Mesodermal cell (in vitro differentiated cells): ENCODE data around the gene SSRP1. TPM values are rescaled to one million over a fixed set of nuclear protein-coding genes. Genes with fewer than 3 reads are reported as not detected.

ENCODE experiments used
- H3K27ac ChIP-seq: 2 replicates; pipeline ENCODE4 v1.7.0; 2013; ENCODE audit warnings: mild to moderate bottlenecking, low read depth, low read length, moderate library complexity; ENCODE audit not compliant: severe bottlenecking
- H3K36me3 ChIP-seq: 2 replicates; pipeline ENCODE4 v1.7.1; 2013; ENCODE audit warnings: mild to moderate bottlenecking, low read length, moderate library complexity; ENCODE audit not compliant: control insufficient read depth, insufficient read depth
- H3K4me1 ChIP-seq: one replicate; pipeline ENCODE4 v1.7.1; 2013; ENCODE audit warnings: mild to moderate bottlenecking, low read length; ENCODE audit not compliant: insufficient read depth, control insufficient read depth, poor library complexity, severe bottlenecking
- H3K4me3 ChIP-seq: 2 replicates; pipeline ENCODE4 v1.7.0; 2013; ENCODE audit warnings: low read length, control low read depth, mild to moderate bottlenecking; ENCODE audit not compliant: insufficient read depth, poor library complexity, severe bottlenecking; ENCODE audit errors: extremely low read depth
- H3K9me3 ChIP-seq: 2 replicates; pipeline ENCODE4 v1.7.1; 2013; ENCODE audit warnings: mild to moderate bottlenecking, low read length, moderate library complexity; ENCODE audit not compliant: control insufficient read depth
- WGBS, 2 experiments: methylation state at CpG; one replicate each; pipeline ENCODE4 v1.1.5; 2013; ENCODE audit warnings: missing lambda C conversion rate in 2 of 2; ENCODE audit not compliant: insufficient coverage in 2 of 2; 5-methylcytosine and 5-hydroxymethylcytosine counted together
- polyA plus RNA-seq, 2 experiments: library from polyadenylated mRNA; stranded (reverse); fragments of 50-300 nt; gene quantifications; one replicate each; pipeline ENCODE4 v1.2.3, GENCODE V29; 2013

SSRP1 gene
- 220 TPM for polyA plus RNA-seq (2013, experiment 1 of 2)
- polyA plus RNA-seq (2013, experiment 2 of 2), result 213 TPM

GRCh38 chr11:57335343-57336110 lies at the start of gene SSRP1:
Gene SSRP1 (minus strand): TSS chr11:57335892. CDS start chr11:57335121, 771 bp downstream.
- Histone ChIP-seq H3K4me3 (peak within 1 kb of the TSS; percentile 71), H3K4me1 (no peaks in the 10 kb centered on the region), H3K27ac (peak within 1 kb of the TSS; percentile 73), H3K36me3 (peaks cover 39% of the 10 kb centered on the region), H3K9me3 (no peaks in the 10 kb centered on the region)
- WGBS, 2 experiments, result 1% methylated on average over 39 to 44 of the region's 69 CpGs

- Histone ChIP-seq H3K27ac (no peak within 1 kb of the TSS), H3K36me3 (no peaks in the 10 kb centered on the region), H3K4me3 (no peak within 1 kb of the TSS), H3K4me1 (peaks cover 3% of the 10 kb centered on the region), H3K9me3 (no peaks in the 10 kb centered on the region)
- 55 to 60% methylated on average over 2 of the region's 2 CpGs for WGBS, 2 experiments
Observed at GRCh38 chr11:57380975-57381374, 45.3 kb upstream of the SSRP1 start, which contains the start of gene PRG3. Gene PRG3 (minus strand): TSS chr11:57381150. CDS start chr11:57380708, 442 bp downstream.

- 8 to 16% methylated on average over 7 to 8 of the region's 10 CpGs for WGBS, 2 experiments
- Histone ChIP-seq H3K9me3 (no peaks in the 10 kb centered on the region), H3K27ac (no peak overlapping the region), H3K4me3 (no peak overlapping the region), H3K4me1 (peaks cover 3% of the 10 kb centered on the region), H3K36me3 (no peaks in the 10 kb centered on the region)
Observed at GRCh38 chr11:57379732-57380131, 44.0 kb upstream of the SSRP1 start.

- H3K27ac ChIP-seq, result no peak overlapping the region
- H3K9me3 ChIP-seq, result no peaks in the 10 kb centered on the region
- no peak overlapping the region for H3K4me3 ChIP-seq
- peaks cover 3% of the 10 kb centered on the region for H3K4me1 ChIP-seq
- no peaks in the 10 kb centered on the region for H3K36me3 ChIP-seq
Observed at GRCh38 chr11:57378186-57378585, 42.5 kb upstream of the SSRP1 start.

GRCh38 chr11:57377107-57377506 lies 41.4 kb upstream of the SSRP1 start:
- 68% methylated on average over 4 to 5 of the region's 5 CpGs for WGBS, 2 experiments
- no peaks in the 10 kb centered on the region for H3K9me3 ChIP-seq
- H3K27ac ChIP-seq, result no peak overlapping the region
- H3K4me3 ChIP-seq, result no peak overlapping the region
- H3K36me3 ChIP-seq, result no peaks in the 10 kb centered on the region
- H3K4me1 ChIP-seq, result peaks cover 3% of the 10 kb centered on the region

GRCh38 chr11:57376095-57377090 lies 40.7 kb upstream of the SSRP1 start:
- WGBS, 2 experiments, result 46 to 56% methylated on average over 9 to 14 of the region's 26 CpGs
- Histone ChIP-seq H3K4me3 (no peak overlapping the region), H3K27ac (no peak overlapping the region), H3K4me1 (peaks cover 3% of the 10 kb centered on the region), H3K9me3 (no peaks in the 10 kb centered on the region), H3K36me3 (no peaks in the 10 kb centered on the region)

- Histone ChIP-seq H3K9me3 (no peaks in the 10 kb centered on the region), H3K4me1 (peaks cover 3% of the 10 kb centered on the region), H3K36me3 (no peaks in the 10 kb centered on the region), H3K4me3 (no peak overlapping the region), H3K27ac (no peak overlapping the region)
- 86 to 89% methylated on average over 1 of the region's 2 CpGs for WGBS, 2 experiments
Observed at GRCh38 chr11:57375490-57375889, 39.8 kb upstream of the SSRP1 start.

GRCh38 chr11:57374966-57375365 lies 39.3 kb upstream of the SSRP1 start:
- no peak overlapping the region for H3K27ac ChIP-seq
- no peaks in the 10 kb centered on the region for H3K9me3 ChIP-seq
- H3K36me3 ChIP-seq, result no peaks in the 10 kb centered on the region
- 92% methylated on average over 3 of the region's 3 CpGs for WGBS, 2 experiments
- H3K4me1 ChIP-seq, result peaks cover 3% of the 10 kb centered on the region
- H3K4me3 ChIP-seq, result no peak overlapping the region

GRCh38 chr11:57373146-57373545 lies 37.5 kb upstream of the SSRP1 start:
- no peak overlapping the region for H3K4me3 ChIP-seq
- no CpG with 5 or more reads among the region's 3 CpGs for WGBS, 2 experiments

GRCh38 chr11:57370941-57371340 lies 35.2 kb upstream of the SSRP1 start:
- no peak overlapping the region for H3K27ac ChIP-seq
- H3K36me3 ChIP-seq, result no peaks in the 10 kb centered on the region
- no peak overlapping the region for H3K4me3 ChIP-seq
- no peaks in the 10 kb centered on the region for H3K4me1 ChIP-seq
- H3K9me3 ChIP-seq, result no peaks in the 10 kb centered on the region

More at GRCh38 chr11:57373146-57373545, 37.5 kb upstream of the SSRP1 start:
- no peak overlapping the region for H3K27ac ChIP-seq
- no peaks in the 10 kb centered on the region for H3K9me3 ChIP-seq
- H3K4me1 ChIP-seq, result peaks cover 3% of the 10 kb centered on the region
- no peaks in the 10 kb centered on the region for H3K36me3 ChIP-seq
